GM18873 (cell line): ENCODE measurements around the gene LIMA1.
"Not testable (repeated sequence)": the region's sequence is repeated elsewhere in the genome, so short reads cannot be mapped to it uniquely, and the experiment has no call there.

Source experiments
- ATAC-seq: cut with Tn5 transposase; IDR thresholded peaks from one replicate; pipeline ENCODE4 v1.9.1; 2021; ENCODE audit warnings: mild to moderate bottlenecking, moderate library complexity, moderate number of reproducible peaks; ENCODE audit not compliant: unreplicated experiment, low FRiP score

The LIMA1 gene

GRCh38 chr12:50283229-50283923 is at the start of gene LIMA1:
TSS of gene LIMA1 (minus strand) at chr12:50283520. CDS start at chr12:50248751, 34,769 bp downstream.
- ATAC-seq: peak; percentile 56

- no peak for ATAC-seq
Observed at GRCh38 chr12:50331745-50332144, 48.4 kb upstream of the LIMA1 start.

- ATAC-seq: not testable (repeated sequence)
Observed at GRCh38 chr12:50328664-50329063, 45.3 kb upstream of the LIMA1 start.

- no peak for ATAC-seq
Observed at GRCh38 chr12:50326590-50327284, 43.4 kb upstream of the LIMA1 start.

GRCh38 chr12:50325890-50326391 is 42.6 kb upstream of the LIMA1 start:
- ATAC-seq: no peak

GRCh38 chr12:50324770-50325169 is 41.5 kb upstream of the LIMA1 start:
- not testable (repeated sequence) for ATAC-seq

GRCh38 chr12:50324077-50324476 is 40.8 kb upstream of the LIMA1 start:
- ATAC-seq: not testable (repeated sequence)

- ATAC-seq: no peak
Observed at GRCh38 chr12:50322206-50322605, 38.9 kb upstream of the LIMA1 start.

- ATAC-seq: no peak
Observed at GRCh38 chr12:50317203-50317602, 33.9 kb upstream of the LIMA1 start.

- ATAC-seq: no peak
Observed at GRCh38 chr12:50315803-50316202, 32.5 kb upstream of the LIMA1 start.

GRCh38 chr12:50314636-50315312 is 31.5 kb upstream of the LIMA1 start:
- no peak for ATAC-seq

GRCh38 chr12:50313971-50314370 is 30.7 kb upstream of the LIMA1 start:
- ATAC-seq: not testable (repeated sequence)

GRCh38 chr12:50313256-50313931 is 30.1 kb upstream of the LIMA1 start:
- ATAC-seq: no peak

- ATAC-seq: not testable (repeated sequence)
Observed at GRCh38 chr12:50311858-50312609, 28.7 kb upstream of the LIMA1 start.

GRCh38 chr12:50309950-50310349 is 26.6 kb upstream of the LIMA1 start:
- no peak for ATAC-seq

GRCh38 chr12:50302686-50303085 is 19.4 kb upstream of the LIMA1 start:
- ATAC-seq: no peak

- no peak for ATAC-seq
Observed at GRCh38 chr12:50297996-50298395, 14.7 kb upstream of the LIMA1 start.

- ATAC-seq: no peak
Observed at GRCh38 chr12:50297027-50297426, 13.7 kb upstream of the LIMA1 start.

GRCh38 chr12:50296554-50296953 is 13.2 kb upstream of the LIMA1 start:
- no peak for ATAC-seq

- ATAC-seq: no peak
Observed at GRCh38 chr12:50291377-50291776, 8.1 kb upstream of the LIMA1 start.
